ENCODE results near the gene PLAGL1.

DNA sequence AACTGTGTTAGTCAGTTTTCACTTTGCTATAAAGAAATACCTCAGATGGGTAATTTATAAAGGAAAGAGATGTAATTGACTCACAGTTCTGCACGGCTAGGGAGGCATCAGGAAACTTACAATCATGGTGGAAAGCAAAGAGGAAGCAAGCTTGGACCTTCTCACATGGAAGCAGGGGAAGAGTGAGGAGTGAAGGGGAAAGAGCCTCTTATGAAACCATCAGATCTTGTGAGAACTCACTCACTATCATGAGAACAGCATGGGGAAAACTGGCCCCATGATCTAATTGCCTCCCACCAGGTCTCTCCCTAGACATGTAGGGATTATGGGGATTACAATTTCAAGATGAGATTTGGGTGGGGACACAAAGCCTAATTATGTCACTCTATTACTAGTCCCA, 41.3 kb upstream of the PLAGL1 start:
- TF ChIP-seq, protein P1, sequence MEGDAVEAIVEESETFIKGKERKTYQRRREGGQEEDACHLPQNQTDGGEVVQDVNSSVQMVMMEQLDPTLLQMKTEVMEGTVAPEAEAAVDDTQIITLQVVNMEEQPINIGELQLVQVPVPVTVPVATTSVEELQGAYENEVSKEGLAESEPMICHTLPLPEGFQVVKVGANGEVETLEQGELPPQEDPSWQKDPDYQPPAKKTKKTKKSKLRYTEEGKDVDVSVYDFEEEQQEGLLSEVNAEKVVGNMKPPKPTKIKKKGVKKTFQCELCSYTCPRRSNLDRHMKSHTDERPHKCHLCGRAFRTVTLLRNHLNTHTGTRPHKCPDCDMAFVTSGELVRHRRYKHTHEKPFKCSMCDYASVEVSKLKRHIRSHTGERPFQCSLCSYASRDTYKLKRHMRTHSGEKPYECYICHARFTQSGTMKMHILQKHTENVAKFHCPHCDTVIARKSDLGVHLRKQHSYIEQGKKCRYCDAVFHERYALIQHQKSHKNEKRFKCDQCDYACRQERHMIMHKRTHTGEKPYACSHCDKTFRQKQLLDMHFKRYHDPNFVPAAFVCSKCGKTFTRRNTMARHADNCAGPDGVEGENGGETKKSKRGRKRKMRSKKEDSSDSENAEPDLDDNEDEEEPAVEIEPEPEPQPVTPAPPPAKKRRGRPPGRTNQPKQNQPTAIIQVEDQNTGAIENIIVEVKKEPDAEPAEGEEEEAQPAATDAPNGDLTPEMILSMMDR (conservative IDR thresholded peaks at IDR 0.05; ENCODE audit: low read depth, low read length), result no peak
- TF ChIP-seq EZH2 (IDR thresholded peaks at IDR 0.05; ENCODE audit: borderline replicate concordance, low read depth, low read length, poor library complexity, severe bottlenecking), result no peak

Data from A673 (cell line).